ENCODE results near the gene PRPF19. TPM values are rescaled to one million over a fixed set of nuclear protein-coding genes. Genes with fewer than 3 reads are reported as not detected.

PRPF19 gene
- total RNA-seq, 2 donors from 2014 or later, result 22.1 to 27.0 TPM

GRCh38 chr11:60923326-60923725, 16.9 kb upstream of the PRPF19 start:
- Histone ChIP-seq H3K36me3 (replicated peaks in 1 of 2; ENCODE audit: insufficient read depth in 1 of 2, low read depth in 2 of 2) (peaks cover 19 to 20% of the 10 kb centered on the region in 2 donors), H3K4me3 (no peak overlapping the region), H3K4me1 (peaks cover 26% of the 10 kb centered on the region), H3K9me3 (no peaks in the 10 kb centered on the region), H3K27ac (no peak overlapping the region), H3K27me3 (peaks cover 0 to 9% of the 10 kb centered on the region in 2 donors)
- DNase-seq, result no peak
- 65 to 70% methylated on average over 5 of the region's 5 CpGs for WGBS, 2 donors
- ATAC-seq, result no peak
- intact Hi-C loops (cut with DNase I), result no loop called here
- no peak for TF ChIP-seq POLR2A (IDR thresholded peaks at IDR 0.05)
- TF ChIP-seq, protein P1, sequence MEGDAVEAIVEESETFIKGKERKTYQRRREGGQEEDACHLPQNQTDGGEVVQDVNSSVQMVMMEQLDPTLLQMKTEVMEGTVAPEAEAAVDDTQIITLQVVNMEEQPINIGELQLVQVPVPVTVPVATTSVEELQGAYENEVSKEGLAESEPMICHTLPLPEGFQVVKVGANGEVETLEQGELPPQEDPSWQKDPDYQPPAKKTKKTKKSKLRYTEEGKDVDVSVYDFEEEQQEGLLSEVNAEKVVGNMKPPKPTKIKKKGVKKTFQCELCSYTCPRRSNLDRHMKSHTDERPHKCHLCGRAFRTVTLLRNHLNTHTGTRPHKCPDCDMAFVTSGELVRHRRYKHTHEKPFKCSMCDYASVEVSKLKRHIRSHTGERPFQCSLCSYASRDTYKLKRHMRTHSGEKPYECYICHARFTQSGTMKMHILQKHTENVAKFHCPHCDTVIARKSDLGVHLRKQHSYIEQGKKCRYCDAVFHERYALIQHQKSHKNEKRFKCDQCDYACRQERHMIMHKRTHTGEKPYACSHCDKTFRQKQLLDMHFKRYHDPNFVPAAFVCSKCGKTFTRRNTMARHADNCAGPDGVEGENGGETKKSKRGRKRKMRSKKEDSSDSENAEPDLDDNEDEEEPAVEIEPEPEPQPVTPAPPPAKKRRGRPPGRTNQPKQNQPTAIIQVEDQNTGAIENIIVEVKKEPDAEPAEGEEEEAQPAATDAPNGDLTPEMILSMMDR (IDR thresholded peaks at IDR 0.05), result no peak

- ATAC-seq (no peak), DNase-seq (no peak)
- no peak overlapping the region for H3K4me3 ChIP-seq
- H3K4me1 ChIP-seq, result peaks cover 29% of the 10 kb centered on the region
- H3K9me3 ChIP-seq, result no peaks in the 10 kb centered on the region
- H3K27me3 ChIP-seq, result peaks cover 0 to 9% of the 10 kb centered on the region in 2 donors
- 87% methylated on average over 6 of the region's 6 CpGs; no CpG with 5 or more reads in 1 of the 2 donors for WGBS, 2 donors
- H3K27ac ChIP-seq, result no peak overlapping the region
- intact Hi-C loops (cut with DNase I), result no loop called here
- no peak for TF ChIP-seq POLR2A (IDR thresholded peaks at IDR 0.05)
- TF ChIP-seq, protein P1 (IDR thresholded peaks at IDR 0.05), result no peak
- H3K36me3 ChIP-seq (replicated peaks in 1 of 2; ENCODE audit: insufficient read depth in 1 of 2, low read depth in 2 of 2), result peaks cover 19 to 20% of the 10 kb centered on the region in 2 donors
Measured at GRCh38 chr11:60922906-60923305, 16.5 kb upstream of the PRPF19 start.

- Histone ChIP-seq H3K27me3 (peaks cover 0 to 9% of the 10 kb centered on the region in 2 donors), H3K36me3 (replicated peaks in 1 of 2; ENCODE audit: insufficient read depth in 1 of 2, low read depth in 2 of 2) (peaks cover 19 to 20% of the 10 kb centered on the region in 2 donors), H3K4me1 (peaks cover 31% of the 10 kb centered on the region), H3K27ac (no peak overlapping the region), H3K4me3 (no peak overlapping the region), H3K9me3 (no peaks in the 10 kb centered on the region)
- TF ChIP-seq, protein P1 (IDR thresholded peaks at IDR 0.05), result no peak
- TF ChIP-seq POLR2A (IDR thresholded peaks at IDR 0.05), result no peak
- ATAC-seq (no peak), DNase-seq (no peak)
- 84 to 89% methylated on average over 3 to 11 of the region's 23 CpGs for WGBS, 2 donors
- intact Hi-C loops (cut with DNase I), result no loop called here
Measured at GRCh38 chr11:60921777-60922335, 15.5 kb upstream of the PRPF19 start.

GRCh38 chr11:60921259-60921658, 14.9 kb upstream of the PRPF19 start:
- no peak for TF ChIP-seq POLR2A (IDR thresholded peaks at IDR 0.05)
- TF ChIP-seq, protein P1 (IDR thresholded peaks at IDR 0.05), result no peak
- intact Hi-C loops (cut with DNase I), result no loop called here
- peaks cover 37% of the 10 kb centered on the region for H3K4me1 ChIP-seq
- DNase-seq (no peak), ATAC-seq (no peak)
- peaks cover 19 to 20% of the 10 kb centered on the region in 2 donors for H3K36me3 ChIP-seq (replicated peaks in 1 of 2; ENCODE audit: insufficient read depth in 1 of 2, low read depth in 2 of 2)
- H3K27ac ChIP-seq, result no peak overlapping the region
- H3K4me3 ChIP-seq, result no peak overlapping the region
- 90 to 93% methylated on average over 10 to 11 of the region's 11 CpGs for WGBS, 2 donors
- H3K9me3 ChIP-seq, result no peaks in the 10 kb centered on the region
- H3K27me3 ChIP-seq, result peaks cover 0 to 9% of the 10 kb centered on the region in 2 donors

GRCh38 chr11:60919956-60920355, 13.6 kb upstream of the PRPF19 start:
- Histone ChIP-seq H3K27me3 (peaks cover 0 to 5% of the 10 kb centered on the region in 2 donors), H3K9me3 (no peaks in the 10 kb centered on the region), H3K4me3 (no peak overlapping the region), H3K36me3 (replicated peaks in 1 of 2; ENCODE audit: insufficient read depth in 1 of 2, low read depth in 2 of 2) (peaks cover 19 to 20% of the 10 kb centered on the region in 2 donors), H3K27ac (no peak overlapping the region), H3K4me1 (peaks cover 44% of the 10 kb centered on the region)
- DNase-seq, result no peak
- ATAC-seq, result no peak
- TF ChIP-seq, protein P1 (IDR thresholded peaks at IDR 0.05), result no peak
- TF ChIP-seq POLR2A (IDR thresholded peaks at IDR 0.05), result no peak
- intact Hi-C loops (cut with DNase I), result no loop called here
- WGBS, 2 donors, result 57 to 67% methylated on average over 2 of the region's 2 CpGs
